Stimulated activated CD4-positive, alpha-beta T cell treated with anti-CD3 and anti-CD28 coated beads, Interleukin-12 subunit alpha, Interleukin-12 subunit beta, amount 100 ng/mL, for 48 hours (primary cell): ENCODE data around the gene RASSF7.
"Not testable (repeated sequence)": the region's sequence is repeated elsewhere in the genome, so short reads cannot be mapped to it uniquely, and the experiment has no call there.

Experiments
- DNase-seq, 3 donors: peaks; one replicate each; pipeline ENCODE4 v3.0.0-alpha.2; 2020; ENCODE audit warnings: low read depth in 2 of 3, low spot score in 1 of 3

Gene RASSF7

GRCh38 chr11:560305-561147 is at the start of gene RASSF7, which contains the start of gene LMNTD2:
Gene RASSF7, plus strand, starts transcription at chr11:560970. Its CDS starts 799 bp downstream, at chr11:561769.
Gene LMNTD2, minus strand, starts transcription at chr11:560738. Its CDS starts 22 bp downstream, at chr11:560716.
- DNase-seq = peak; percentile 87 to 95 (median 93)

DNA sequence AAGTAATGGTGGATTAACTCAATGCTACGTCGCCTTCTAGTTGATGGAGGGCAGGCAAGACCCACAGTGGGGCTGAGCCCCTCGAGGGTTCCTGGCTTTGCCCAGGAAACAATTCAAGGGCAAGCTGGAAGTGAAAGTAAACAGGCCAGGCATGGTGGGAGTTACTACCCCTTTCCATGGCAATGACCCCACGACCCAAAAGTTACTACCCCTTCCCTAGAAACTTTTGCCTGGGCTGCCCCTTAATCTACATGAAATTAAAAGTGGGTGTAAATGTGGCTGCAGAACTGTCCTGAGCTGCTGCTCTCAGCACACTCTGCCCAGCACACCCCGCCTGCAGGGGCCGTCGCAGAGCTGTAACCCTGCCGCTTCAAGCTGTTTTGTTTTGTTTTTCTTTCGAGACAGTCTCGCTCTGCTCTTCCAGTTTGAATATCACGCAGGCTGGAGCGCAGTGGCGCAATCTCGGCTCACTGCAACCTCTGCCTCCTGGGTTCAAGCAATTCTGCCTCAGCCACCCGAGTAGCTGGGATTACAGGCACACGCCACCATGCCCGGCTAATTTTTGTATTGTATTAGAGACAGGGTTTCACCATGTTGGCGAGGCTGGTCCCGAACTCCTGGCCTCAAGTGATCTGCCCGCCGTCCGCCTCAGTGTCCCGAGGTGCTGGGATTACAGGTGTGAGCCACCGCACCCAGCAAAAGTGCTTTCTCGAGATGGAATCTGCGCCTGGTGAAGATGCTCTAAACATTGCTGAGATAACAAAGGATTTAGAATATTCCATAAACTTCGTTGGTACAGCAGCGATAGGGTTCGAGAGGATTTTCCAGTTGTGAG is 47.8 kb upstream of the RASSF7 start:
- DNase-seq = no peak

GRCh38 chr11:514606-515005 is 46.2 kb upstream of the RASSF7 start:
- no peak for DNase-seq

DNA sequence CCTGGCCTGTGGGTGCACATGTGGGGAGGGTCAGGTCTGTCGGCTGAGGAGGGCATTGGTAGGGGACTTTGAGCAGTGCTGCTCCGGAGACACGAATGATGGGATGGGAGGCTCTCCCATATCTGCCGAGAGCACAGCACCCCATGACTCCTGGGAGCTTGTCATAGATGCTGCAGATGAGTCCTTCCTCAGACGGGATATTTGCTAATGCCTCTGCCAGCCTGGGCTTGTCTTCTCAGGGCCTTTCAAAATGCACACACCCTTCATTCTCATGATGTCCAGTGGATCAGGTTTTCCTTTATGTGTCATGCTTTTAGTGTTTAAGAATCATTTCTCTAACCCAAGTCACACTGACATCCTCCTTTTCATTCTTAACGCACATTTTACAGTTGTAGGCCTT is 45.6 kb upstream of the RASSF7 start:
- no peak for DNase-seq

- DNase-seq = no peak
Measured at GRCh38 chr11:516400-516799, 44.4 kb upstream of the RASSF7 start.

GRCh38 chr11:516918-517685 is 43.7 kb upstream of the RASSF7 start:
- DNase-seq = not testable (repeated sequence)

- peak; percentile 80 to 88 (median 81) for DNase-seq
Measured at GRCh38 chr11:518463-519202, 42.1 kb upstream of the RASSF7 start.

GRCh38 chr11:520428-521176 is 40.2 kb upstream of the RASSF7 start:
- DNase-seq = no peak

DNA sequence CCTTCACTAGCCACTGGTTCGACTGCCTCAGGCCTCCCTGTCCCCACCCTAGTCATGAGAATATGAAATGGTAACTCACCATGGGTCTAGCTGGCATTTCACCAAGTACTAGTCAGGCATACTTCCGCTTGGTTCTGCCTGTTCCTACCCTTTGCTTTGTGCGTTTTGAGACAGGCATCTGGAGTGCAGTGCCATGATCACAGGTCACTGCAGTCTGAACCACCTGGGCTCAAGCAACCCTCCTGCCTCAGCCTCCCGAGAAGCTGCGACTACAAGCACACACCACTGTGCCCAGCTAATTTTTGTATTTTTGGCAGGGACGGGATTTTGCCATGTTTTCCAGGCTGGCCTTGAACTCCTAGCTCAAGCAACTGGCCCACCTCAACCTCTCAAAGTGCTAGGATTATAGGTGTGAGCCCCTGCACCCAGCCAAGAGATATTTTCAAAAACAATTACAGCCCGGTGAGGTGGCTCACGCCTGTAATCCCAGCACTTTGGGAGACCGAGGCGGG is 39.5 kb upstream of the RASSF7 start:
- DNase-seq = no peak

GRCh38 chr11:526192-526591 is 34.6 kb upstream of the RASSF7 start:
- no peak for DNase-seq

DNA sequence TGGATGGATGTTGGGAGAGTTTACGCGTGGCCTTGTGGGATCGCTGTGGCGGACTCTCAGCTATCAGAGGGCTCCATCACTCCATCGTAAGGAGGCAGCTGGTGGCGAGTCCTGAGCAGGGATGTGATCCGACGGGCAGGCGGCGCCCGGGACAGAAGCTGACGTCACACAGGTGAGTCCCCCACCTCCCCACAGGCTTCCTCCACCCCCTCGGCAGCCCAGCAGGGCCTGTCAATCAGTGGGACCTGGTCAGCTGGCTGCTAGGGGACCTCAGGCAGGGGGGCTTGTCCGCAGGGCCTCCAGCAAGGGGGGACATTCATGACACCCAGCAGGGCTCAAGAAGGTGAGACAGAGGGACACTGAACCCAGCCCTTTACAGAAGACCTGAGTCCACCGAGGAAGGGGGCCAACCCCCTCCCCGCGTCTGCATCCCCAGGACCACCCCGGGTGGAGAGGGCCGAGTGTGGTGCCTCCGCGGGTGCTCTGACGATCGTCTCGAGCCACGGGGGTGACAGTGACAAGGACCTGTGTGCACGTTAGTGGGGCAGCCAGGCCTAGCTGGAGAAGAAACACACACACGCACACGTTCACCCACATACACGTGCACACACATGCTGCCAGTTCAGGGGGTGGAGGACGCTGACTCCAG is 32.5 kb upstream of the RASSF7 start:
- DNase-seq = no peak

- no peak for DNase-seq
Measured at GRCh38 chr11:528815-529727, 31.7 kb upstream of the RASSF7 start.

DNA sequence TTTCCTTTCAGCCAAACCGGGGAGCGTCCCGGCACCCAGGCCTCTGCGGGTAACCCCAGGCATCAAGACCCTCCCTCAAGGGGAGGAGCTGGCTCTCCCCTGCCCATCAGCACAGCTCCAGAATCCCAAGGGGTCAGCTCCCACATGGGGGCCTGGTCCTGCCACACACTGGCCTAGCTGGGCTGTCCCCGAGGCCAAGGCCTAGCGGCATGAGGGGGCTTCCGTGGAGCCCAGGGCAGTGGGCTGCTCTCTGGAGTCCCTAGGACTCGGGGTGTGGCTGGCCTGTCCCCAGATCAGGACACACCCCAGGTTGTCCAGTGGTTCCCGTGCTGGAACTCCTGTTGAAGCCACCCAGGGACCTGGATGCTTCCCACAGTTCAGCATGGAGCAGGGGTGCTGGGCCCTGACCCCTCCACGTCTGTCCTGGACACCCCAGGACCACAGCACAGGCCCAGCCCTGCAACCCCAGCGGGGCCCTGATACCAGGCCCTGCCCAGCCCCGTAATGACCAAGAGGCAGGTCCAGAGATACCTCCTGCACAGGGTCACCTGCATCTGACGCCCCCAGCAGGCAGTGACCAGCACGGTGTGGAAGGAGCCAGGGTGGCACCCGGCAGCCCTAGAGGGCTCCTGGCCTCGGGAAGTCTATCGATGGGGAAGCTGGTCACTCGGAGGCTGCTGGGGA is 30.9 kb upstream of the RASSF7 start:
- no peak for DNase-seq

- no peak for DNase-seq
Measured at GRCh38 chr11:530960-531831, 29.6 kb upstream of the RASSF7 start.

- DNase-seq = no peak
Measured at GRCh38 chr11:531919-532526, 28.7 kb upstream of the RASSF7 start.

- DNase-seq = no peak
Measured at GRCh38 chr11:532527-532985, 28.2 kb upstream of the RASSF7 start.
